Measurements from ENCODE around the gene FOXL2NB. TPM values are rescaled to one million over a fixed set of nuclear protein-coding genes. Genes with fewer than 3 reads are reported as not detected.

Gene FOXL2NB
- total RNA-seq: not detected
- polyA plus RNA-seq (ENCODE audit: insufficient read depth, low read depth, low replicate concordance): not detected
- long read RNA-seq, donor 1: 0 reads
- long read RNA-seq, donor 2: 0 reads
- long read RNA-seq, donor 3: 0 reads
- long read RNA-seq, donor 4: 0 reads
- long read RNA-seq, donor 5: 0 reads
- long read RNA-seq, donor 6: 0 reads
- long read RNA-seq, donor 7: 0 reads
- long read RNA-seq, donor 8: 0 reads
- long read RNA-seq, donor 9: 0 reads
- long read RNA-seq, donor 10: 0 reads

GRCh38 chr3:138946663-138947494, at the start of gene FOXL2NB, which contains the start of gene FOXL2:
Gene FOXL2NB, plus strand, starts transcription at chr3:138947217. Its CDS starts 148 bp downstream, at chr3:138947365.
Gene FOXL2, minus strand, starts transcription at chr3:138947137. Its CDS starts 415 bp downstream, at chr3:138946722.
- H3K4me1 ChIP-seq (ENCODE audit: control insufficient read depth in 2 of 3, insufficient read depth in 2 of 3, low read depth in 1 of 3, low read length in 3 of 3): peaks cover 0 to 20% (median 0%) of the 10 kb centered on the region in 3 donors
- no peak within 1 kb of the TSS for H3K9ac ChIP-seq (ENCODE audit: low read length in 3 of 3)
- H3K4me3 ChIP-seq (ENCODE audit: low read length in 3 of 3): no peak within 1 kb of the TSS
- DNase-seq: peak in 4 of 5 donors; percentile 60 to 78 (median 72)
- no peak within 1 kb of the TSS for H3K27ac ChIP-seq (ENCODE audit: low read depth in 2 of 2, low read length in 2 of 2)
- H3K36me3 ChIP-seq (ENCODE audit: control insufficient read depth in 2 of 3, insufficient read depth in 3 of 3, low read length in 3 of 3): no peaks in the 10 kb centered on the region
- peaks cover 66% of the 10 kb centered on the region for H3K27me3 ChIP-seq (ENCODE audit: control insufficient read depth, insufficient read depth, low read length)
- no peaks in the 10 kb centered on the region for H3K9me3 ChIP-seq (ENCODE audit: control insufficient read depth in 2 of 3, insufficient read depth in 1 of 3, low read length in 3 of 3)
- intact Hi-C loops (cut with DNase I): no loop called here
- FAIRE-seq: no peak
- TF ChIP-seq, protein P1, sequence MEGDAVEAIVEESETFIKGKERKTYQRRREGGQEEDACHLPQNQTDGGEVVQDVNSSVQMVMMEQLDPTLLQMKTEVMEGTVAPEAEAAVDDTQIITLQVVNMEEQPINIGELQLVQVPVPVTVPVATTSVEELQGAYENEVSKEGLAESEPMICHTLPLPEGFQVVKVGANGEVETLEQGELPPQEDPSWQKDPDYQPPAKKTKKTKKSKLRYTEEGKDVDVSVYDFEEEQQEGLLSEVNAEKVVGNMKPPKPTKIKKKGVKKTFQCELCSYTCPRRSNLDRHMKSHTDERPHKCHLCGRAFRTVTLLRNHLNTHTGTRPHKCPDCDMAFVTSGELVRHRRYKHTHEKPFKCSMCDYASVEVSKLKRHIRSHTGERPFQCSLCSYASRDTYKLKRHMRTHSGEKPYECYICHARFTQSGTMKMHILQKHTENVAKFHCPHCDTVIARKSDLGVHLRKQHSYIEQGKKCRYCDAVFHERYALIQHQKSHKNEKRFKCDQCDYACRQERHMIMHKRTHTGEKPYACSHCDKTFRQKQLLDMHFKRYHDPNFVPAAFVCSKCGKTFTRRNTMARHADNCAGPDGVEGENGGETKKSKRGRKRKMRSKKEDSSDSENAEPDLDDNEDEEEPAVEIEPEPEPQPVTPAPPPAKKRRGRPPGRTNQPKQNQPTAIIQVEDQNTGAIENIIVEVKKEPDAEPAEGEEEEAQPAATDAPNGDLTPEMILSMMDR (IDR thresholded peaks at IDR 0.05; ENCODE audit: borderline replicate concordance, extremely low read depth, insufficient read depth): no peak

DNA sequence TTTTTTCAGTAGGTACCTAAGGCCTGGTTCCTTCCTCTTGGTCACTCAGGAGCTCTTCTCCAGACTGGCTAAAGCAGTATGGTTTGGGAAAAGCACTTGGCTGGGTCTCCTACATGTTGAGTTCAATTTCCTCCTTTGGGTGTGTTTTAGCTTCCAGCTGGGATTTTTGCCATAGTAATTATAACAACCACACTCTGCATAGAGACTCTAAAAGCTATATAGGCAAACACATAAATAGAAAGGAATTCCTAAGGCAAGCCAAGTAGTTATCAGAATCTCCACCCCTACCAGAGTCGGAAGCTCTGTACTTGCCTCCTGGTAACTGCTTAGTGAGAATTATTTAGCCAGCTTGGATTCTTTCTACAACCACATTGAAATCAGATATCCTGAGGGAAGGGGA, 48.7 kb upstream of the FOXL2NB start:
- no peaks in the 10 kb centered on the region for H3K36me3 ChIP-seq (ENCODE audit: control insufficient read depth in 2 of 3, insufficient read depth in 3 of 3, low read length in 3 of 3)
- no peaks in the 10 kb centered on the region for H3K27me3 ChIP-seq (ENCODE audit: control insufficient read depth, insufficient read depth, low read length)
- intact Hi-C loops (cut with DNase I): no loop called here
- TF ChIP-seq, protein P1 (IDR thresholded peaks at IDR 0.05; ENCODE audit: borderline replicate concordance, extremely low read depth, insufficient read depth): no peak
- no peak overlapping the region for H3K27ac ChIP-seq (ENCODE audit: low read depth in 2 of 2, low read length in 2 of 2)
- FAIRE-seq: no peak
- no peaks in the 10 kb centered on the region for H3K9me3 ChIP-seq (ENCODE audit: control insufficient read depth in 2 of 3, insufficient read depth in 1 of 3, low read length in 3 of 3)
- H3K4me3 ChIP-seq (ENCODE audit: low read length in 3 of 3): no peak overlapping the region
- DNase-seq: peak in 1 of 5 donors; percentile 20
- H3K9ac ChIP-seq (ENCODE audit: low read length in 3 of 3): no peak overlapping the region
- peaks cover 0 to 2% (median 0%) of the 10 kb centered on the region in 3 donors for H3K4me1 ChIP-seq (ENCODE audit: control insufficient read depth in 2 of 3, insufficient read depth in 2 of 3, low read depth in 1 of 3, low read length in 3 of 3)

DNA sequence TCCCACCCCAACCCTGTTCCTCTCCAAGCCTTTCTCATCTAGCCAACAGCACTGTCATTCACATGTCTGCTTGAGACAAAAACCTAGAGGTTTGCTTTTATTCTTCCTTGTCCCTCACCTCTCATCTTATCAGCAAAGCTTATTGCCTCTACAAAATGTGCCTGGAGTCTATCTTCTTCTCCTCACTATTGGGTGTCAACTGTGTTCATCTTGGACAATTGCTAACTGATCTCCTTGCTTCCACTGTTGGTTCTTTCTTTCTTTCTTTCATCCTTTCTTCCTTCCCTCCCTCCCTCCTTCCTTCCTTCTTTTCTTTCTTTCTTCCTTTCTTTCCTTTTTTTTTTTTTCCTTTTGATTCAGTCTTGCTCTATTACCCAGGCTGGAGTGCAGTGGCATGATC, 48.3 kb upstream of the FOXL2NB start:
- no peak overlapping the region for H3K9ac ChIP-seq (ENCODE audit: low read length in 3 of 3)
- H3K27ac ChIP-seq (ENCODE audit: low read depth in 2 of 2, low read length in 2 of 2): no peak overlapping the region
- peaks cover 0 to 2% (median 0%) of the 10 kb centered on the region in 3 donors for H3K4me1 ChIP-seq (ENCODE audit: control insufficient read depth in 2 of 3, insufficient read depth in 2 of 3, low read depth in 1 of 3, low read length in 3 of 3)
- DNase-seq: no peak
- no peak overlapping the region for H3K4me3 ChIP-seq (ENCODE audit: low read length in 3 of 3)
- no peaks in the 10 kb centered on the region for H3K36me3 ChIP-seq (ENCODE audit: control insufficient read depth in 2 of 3, insufficient read depth in 3 of 3, low read length in 3 of 3)
- H3K27me3 ChIP-seq (ENCODE audit: control insufficient read depth, insufficient read depth, low read length): no peaks in the 10 kb centered on the region
- no peaks in the 10 kb centered on the region for H3K9me3 ChIP-seq (ENCODE audit: control insufficient read depth in 2 of 3, insufficient read depth in 1 of 3, low read length in 3 of 3)
- intact Hi-C loops (cut with DNase I): no loop called here
- TF ChIP-seq, protein P1 (IDR thresholded peaks at IDR 0.05; ENCODE audit: borderline replicate concordance, extremely low read depth, insufficient read depth): no peak
- no peak for FAIRE-seq

Measured in kidney (tissue), 22 donors.